NCI-H524 (cell line): ENCODE results near the gene DVL2.
"Not testable (repeated sequence)": the region's sequence is repeated elsewhere in the genome, so short reads cannot be mapped to it uniquely, and the experiment has no call there.

Experiments
- DNase-seq, 2 experiments: peaks; one replicate each; lab custom pipeline; 2025; lab: John Stamatoyannopoulos, UW

Gene DVL2

DNA sequence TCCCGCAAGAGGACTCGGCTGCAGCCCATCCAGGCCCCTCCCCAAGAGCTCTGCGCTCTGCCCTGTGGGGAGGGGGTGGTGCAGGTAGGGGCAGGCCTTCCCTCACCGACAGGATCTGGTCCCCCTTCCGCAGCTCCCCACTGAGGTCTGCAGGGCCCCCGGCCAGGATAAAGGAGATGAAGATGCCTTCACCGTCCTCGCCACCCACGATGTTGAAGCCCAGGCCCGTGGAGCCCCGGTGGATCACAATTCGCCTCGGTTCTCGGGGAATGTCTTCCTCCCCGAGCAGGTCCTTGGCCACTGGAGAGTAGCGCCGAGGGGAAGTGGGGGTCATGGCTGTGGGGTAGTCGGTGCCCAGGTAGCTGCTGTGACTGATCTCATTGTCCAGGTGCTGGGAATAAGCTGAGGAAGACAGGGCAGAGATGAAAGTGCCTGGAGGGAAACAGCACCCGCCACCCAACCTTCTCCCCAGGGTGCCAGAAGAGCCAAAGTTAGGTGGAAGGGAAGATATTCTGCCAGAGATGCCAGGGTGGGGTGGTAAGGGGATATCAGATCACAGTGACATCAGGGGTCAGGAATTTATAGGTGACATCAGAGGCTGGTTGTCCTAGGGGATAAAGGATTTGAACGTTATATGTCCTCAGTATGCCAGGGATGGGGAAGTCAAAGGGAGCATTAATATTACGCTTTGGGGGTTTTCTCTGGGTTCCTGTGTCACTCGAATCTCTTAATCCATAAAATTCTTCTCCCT is 37.5 kb downstream of the DVL2 start:
- no peak for DNase-seq

- DNase-seq, result no peak
Measured at GRCh38 chr17:7195971-7196370, 38.3 kb downstream of the DVL2 start.

- peak; percentile 46 to 70 for DNase-seq
Measured at GRCh38 chr17:7192271-7192937, 41.9 kb downstream of the DVL2 start.

DNA sequence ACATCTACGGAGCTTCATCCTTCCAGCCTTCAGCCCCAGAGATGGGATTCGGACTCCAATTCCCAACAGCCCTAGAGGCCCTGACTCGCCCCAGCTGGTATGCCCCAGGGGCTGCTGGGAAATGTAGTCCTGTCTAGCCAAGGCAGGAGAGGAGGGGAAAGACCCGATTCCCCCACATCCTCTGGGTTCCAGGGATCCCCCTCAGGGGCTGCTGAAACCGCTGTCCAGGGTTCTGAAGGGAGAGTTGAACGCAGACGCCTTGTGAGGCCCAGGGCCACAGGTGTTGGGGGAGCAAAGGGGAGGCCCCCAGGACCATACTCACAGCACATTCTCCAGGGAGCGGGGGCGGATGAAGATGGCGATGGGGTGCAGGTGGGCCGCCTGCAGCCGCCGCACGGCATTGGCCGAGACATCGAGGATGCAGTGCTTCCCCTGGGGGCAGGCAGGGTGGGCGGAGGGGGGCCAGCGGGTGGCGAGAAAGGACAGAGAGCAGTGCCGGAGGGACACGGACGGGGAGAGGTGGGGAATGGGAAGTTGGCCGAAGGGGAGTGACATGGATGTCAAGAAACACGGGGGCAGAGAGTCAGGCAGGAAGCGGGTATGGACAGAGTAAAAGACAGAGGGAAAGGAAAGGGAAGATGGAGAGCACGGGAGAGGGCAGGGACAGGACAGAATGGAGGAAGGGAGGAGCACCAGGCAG is 42.6 kb downstream of the DVL2 start:
- DNase-seq, result peak in 1 of 2 experiments; percentile 42

GRCh38 chr17:7191069-7191468 is 43.2 kb downstream of the DVL2 start:
- no peak for DNase-seq

- no peak for DNase-seq
Measured at GRCh38 chr17:7190276-7190917, 43.9 kb downstream of the DVL2 start.

DNA sequence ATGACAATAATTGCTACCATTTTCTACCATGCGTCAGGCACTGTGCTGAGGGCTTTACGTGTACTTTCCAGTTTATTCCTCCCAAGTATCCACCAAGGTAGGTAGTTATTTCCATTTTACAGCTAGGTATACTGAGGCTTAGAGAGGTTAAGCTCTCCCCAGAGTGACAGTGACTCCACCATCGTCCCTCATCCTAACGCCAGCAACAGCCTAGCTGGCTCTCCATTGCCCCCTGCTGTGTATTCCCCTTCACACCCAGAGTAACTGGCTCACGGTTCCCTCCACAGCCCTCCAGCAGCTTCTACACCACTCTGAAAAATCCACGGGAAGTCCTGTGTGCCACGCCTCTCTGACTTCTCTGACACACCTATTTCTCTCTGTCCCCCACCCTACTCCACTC is 48.1 kb downstream of the DVL2 start:
- no peak for DNase-seq

DNA sequence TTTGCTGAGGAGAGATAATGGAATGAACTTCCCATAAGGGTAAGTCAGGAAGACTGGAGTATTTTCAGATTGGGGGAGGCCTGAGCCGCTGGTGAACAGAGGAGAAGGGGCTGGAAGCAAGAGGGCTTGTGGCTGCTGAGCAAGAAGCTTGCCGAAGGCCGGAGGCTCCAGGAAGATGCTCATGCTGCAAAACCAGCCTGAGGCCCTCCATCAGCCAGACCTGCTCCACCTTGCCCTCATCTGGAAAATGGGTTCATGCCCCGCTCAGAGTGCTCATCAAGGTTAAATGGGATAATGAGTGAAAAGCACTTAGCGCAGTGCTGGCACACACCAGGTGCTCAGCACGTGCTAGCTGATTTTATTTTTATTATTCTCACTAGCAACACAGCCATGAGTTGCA is 49.7 kb downstream of the DVL2 start:
- no peak for DNase-seq

- peak; percentile 3 to 31 for DNase-seq
Measured at GRCh38 chr17:7184091-7184488, 50.2 kb downstream of the DVL2 start.

- no peak for DNase-seq
Measured at GRCh38 chr17:7183433-7184090, 50.8 kb downstream of the DVL2 start.

DNA sequence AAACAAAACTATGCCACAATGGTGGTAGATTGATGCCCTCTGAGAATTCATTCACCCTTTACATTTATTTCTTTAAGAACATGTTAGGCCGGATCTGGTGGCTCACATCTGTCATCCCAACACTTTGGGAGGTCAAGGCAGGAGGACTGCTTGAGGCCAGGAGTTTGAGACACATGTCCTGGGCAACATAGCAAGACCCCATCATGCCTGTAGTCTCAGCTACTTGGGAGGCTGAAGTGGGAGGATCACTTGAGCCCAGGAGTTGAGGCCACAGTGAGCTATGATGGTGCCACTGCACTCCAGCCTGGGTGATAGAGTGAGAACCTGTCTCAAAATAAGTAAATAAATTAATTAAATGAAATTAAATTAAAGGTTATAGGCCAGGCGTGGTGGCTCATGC is 52.2 kb downstream of the DVL2 start:
- DNase-seq, result not testable (repeated sequence)

DNA sequence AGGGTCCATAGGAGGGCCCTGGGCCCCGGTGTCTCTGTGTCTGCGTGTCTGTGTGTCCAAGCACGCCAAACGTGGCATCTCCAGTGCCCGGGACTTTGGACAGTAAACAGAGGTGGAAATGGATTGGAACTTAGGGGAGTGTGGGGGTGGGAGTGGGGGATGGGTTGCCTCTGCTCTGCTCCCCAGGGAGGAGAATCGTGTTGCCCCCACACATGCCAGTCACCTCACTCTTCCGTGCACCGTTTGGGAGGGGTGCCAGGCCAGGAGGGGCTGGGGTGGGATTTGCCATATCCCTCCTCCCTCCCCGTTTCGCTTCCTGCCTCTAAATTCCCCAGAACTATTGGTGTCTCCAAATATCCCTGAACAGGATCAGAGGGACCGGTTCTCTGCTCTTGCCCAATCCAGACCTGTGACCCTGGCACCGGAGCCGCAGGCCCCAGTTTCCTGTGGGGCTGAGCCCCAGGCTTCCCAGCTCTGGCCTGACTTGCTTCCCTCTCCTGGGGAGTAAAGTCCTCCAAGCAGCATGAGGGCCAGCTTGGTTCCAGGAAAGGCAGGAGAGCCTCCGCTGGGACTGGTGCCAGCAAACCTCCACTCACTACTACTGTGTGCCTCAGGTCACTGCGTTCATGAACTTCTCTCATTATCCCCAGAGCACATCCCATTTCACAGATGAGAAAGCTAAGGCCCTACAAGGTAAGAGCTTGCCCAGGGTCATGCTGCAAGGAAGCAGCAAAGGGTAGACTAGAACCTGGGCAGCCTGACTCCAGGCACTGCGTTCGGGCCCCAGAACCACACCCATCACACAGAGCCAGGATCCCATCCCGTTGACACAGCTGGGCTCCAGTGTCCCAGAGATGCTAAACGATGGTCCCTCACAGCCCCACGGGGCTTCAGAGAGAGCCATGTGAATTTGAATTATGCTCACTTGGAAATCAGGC is 54.7 kb downstream of the DVL2 start, which contains the start of gene ASGR1:
Gene ASGR1 (minus strand): TSS at position 54 of the 938 bp plus-strand sequence. CDS start 807 bp downstream, outside the sequence.
- no peak for DNase-seq

DNA sequence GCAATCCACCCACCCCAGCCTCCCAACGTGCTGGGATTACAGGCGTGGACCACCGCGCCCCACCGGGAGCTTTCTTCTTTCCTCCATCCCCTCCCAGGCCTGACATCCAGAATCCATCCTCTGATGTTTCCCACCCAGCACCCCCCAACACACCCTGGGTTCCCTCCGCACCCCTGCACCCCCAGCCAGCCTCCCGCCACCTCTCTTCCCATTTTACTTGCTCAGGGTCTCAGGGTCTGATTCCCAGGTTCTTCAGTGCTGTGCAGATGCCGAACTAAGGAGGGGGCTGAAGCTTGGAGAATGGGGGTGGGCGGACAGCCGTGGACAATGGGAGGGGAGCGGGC is 55.4 kb downstream of the DVL2 start:
- DNase-seq, result no peak

DNA sequence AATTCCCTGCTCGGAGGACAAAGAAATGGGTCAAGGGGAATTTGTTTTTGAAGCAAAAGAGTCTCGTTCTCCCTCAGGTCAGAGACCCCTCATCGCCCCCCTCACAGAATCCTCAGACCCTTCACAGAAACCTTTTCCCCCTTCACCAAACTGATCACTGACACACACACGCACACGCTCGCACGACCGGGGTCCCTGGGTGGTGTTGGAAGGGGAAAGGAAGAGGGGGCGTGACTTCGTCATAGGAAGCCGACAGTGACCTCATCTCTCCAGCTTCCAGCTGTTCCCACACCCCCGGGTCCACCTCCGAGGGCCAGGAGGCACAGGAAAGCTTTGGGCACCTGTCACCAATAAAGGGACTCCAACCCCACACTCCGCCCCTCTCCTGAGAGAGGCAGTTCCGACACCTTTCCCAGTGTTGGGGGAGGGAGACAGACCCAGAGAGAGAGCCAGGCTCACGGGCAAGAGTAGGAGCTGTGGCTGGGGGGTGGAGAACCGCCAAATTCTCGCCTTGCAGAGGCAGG is 56.3 kb downstream of the DVL2 start:
- peak in 1 of 2 experiments; percentile 21 for DNase-seq

GRCh38 chr17:7177191-7177953 is 56.9 kb downstream of the DVL2 start:
- DNase-seq, result peak; percentile 9 to 48

DNA sequence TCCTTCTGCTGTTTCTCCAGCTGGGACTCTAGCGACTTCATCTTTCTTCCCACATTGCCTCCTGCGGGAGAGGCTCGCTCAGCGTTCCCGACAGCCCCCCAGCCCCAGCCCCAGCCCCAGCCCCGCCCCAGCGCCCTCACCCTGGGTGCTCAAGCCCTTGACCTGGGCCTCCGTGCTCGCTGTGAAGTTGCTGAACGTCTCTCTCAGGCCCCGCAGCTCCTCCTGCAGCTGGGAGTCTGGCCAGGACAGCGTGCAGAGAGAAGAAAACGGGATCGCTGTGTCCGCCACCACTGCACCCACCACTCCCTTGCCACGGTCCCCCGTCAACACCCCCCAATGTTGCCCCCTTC is 57.5 kb downstream of the DVL2 start:
- no peak for DNase-seq

- DNase-seq, result no peak
Measured at GRCh38 chr17:7176107-7176840, 58.0 kb downstream of the DVL2 start.
